ENCODE data around the gene CRIP2. TPM values are rescaled to one million over a fixed set of nuclear protein-coding genes. Genes with fewer than 3 reads are reported as not detected.

The CRIP2 gene
- total RNA-seq, 6 experiments from 2014 or later, result 6.9 to 22.4 (median 21.0) TPM

DNA sequence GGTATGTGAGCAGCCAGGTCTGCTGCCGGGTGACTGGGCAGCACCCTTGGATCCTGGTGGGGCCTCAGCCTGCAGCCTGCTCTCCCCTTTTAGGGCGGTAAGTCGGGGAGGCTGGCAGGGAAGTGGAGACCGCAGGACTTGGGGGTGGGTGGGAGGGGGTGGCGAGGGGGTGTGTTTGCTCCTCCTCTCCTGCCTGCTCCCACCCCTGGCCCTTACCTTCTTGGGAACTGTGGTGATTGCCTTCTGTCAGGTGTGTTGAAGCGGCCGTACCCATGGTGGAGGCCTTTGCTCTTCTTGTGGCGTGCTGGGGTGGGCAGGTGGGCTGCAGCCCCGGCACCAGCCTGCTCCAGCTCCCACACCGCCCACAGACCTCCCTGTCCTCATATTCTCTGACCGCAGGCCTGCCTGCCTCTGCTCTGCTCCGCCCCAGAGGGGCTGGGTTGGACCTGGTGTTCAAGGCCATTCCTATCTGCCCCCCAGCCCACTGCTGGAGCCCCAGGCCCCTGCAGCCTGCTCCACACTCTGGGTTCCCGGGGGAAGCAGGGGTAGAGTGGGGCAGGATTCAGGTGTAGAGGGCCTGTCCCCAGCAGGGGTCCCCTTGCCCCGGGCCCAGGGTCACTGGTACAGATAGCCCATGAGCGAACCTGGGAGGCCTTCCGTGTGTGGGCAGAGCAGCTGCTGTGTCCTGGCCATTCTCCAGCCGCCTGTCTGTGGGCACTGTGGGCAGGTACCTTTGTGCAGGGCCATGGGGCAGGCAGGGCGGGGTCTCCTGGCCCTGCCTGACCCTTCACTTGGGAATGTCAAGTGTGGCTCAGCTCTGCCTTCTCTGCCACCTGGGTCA is 21.6 kb downstream of the CRIP2 start:
- TF ChIP-seq, protein P1, sequence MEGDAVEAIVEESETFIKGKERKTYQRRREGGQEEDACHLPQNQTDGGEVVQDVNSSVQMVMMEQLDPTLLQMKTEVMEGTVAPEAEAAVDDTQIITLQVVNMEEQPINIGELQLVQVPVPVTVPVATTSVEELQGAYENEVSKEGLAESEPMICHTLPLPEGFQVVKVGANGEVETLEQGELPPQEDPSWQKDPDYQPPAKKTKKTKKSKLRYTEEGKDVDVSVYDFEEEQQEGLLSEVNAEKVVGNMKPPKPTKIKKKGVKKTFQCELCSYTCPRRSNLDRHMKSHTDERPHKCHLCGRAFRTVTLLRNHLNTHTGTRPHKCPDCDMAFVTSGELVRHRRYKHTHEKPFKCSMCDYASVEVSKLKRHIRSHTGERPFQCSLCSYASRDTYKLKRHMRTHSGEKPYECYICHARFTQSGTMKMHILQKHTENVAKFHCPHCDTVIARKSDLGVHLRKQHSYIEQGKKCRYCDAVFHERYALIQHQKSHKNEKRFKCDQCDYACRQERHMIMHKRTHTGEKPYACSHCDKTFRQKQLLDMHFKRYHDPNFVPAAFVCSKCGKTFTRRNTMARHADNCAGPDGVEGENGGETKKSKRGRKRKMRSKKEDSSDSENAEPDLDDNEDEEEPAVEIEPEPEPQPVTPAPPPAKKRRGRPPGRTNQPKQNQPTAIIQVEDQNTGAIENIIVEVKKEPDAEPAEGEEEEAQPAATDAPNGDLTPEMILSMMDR (IDR thresholded peaks at IDR 0.05), result no peak
- DNase-seq, result no peak
- H3K27me3 Mint-ChIP-seq (ENCODE audit: insufficient read depth), result peaks cover 1% of the 10 kb centered on the region
- H3K9me3 Mint-ChIP-seq, result no peaks in the 10 kb centered on the region
- peaks cover 5% of the 10 kb centered on the region; the same call in 1 of the 2 replicates for H3K4me1 Mint-ChIP-seq (ENCODE audit: low read depth)
- H3K27ac Mint-ChIP-seq, result no peak overlapping the region
- H3K36me3 Mint-ChIP-seq (ENCODE audit: low read depth), result no peaks in the 10 kb centered on the region
- H3K4me3 Mint-ChIP-seq, result no peak overlapping the region

DNA sequence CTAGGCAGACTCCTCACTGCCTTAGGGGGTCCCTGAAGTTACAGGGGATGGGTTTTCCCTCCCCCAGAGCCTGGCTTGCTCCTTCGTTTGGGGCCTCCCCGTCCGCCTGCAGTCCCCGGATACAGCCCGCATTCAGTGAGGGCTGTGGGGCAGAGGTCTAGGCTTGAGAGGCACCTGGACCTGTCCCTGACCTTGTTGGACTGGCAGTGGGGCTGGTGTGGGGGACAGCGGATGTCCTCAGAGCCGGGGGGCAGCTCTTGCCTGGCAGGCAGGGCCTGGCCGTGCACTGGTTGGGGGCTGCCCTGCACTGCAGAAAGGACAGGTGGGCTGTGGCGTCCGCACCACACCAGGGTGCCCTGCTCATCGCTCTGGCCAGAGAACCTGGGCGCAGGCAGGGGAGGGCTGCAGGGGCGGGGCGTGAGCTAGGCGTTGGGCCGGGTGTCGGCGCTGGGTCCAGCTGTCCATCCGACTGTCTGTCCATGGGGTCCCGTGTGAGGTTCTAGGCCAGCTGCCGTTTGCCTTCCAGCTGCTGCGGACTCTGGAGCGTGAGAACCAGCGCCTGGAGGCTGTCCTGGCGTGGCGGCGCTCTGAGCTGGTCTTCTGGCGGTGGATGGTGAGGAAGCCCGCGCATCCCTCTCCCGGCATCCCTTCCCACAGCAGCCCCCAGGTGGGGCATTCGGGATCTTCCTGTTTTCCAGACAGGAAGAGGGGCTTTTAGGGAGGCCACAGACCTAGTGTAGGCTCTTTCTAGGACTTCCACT is 22.4 kb downstream of the CRIP2 start:
- Mint-ChIP-seq H3K4me1 (ENCODE audit: low read depth) (peaks cover 1% of the 10 kb centered on the region; the same call in 1 of the 2 replicates), H3K9me3 (no peaks in the 10 kb centered on the region), H3K27ac (no peak overlapping the region), H3K27me3 (ENCODE audit: insufficient read depth) (no peaks in the 10 kb centered on the region; the same call in 1 of the 2 replicates), H3K4me3 (no peak overlapping the region), H3K36me3 (ENCODE audit: low read depth) (no peaks in the 10 kb centered on the region)
- TF ChIP-seq, protein P1 (IDR thresholded peaks at IDR 0.05), result no peak
- DNase-seq, result no peak

DNA sequence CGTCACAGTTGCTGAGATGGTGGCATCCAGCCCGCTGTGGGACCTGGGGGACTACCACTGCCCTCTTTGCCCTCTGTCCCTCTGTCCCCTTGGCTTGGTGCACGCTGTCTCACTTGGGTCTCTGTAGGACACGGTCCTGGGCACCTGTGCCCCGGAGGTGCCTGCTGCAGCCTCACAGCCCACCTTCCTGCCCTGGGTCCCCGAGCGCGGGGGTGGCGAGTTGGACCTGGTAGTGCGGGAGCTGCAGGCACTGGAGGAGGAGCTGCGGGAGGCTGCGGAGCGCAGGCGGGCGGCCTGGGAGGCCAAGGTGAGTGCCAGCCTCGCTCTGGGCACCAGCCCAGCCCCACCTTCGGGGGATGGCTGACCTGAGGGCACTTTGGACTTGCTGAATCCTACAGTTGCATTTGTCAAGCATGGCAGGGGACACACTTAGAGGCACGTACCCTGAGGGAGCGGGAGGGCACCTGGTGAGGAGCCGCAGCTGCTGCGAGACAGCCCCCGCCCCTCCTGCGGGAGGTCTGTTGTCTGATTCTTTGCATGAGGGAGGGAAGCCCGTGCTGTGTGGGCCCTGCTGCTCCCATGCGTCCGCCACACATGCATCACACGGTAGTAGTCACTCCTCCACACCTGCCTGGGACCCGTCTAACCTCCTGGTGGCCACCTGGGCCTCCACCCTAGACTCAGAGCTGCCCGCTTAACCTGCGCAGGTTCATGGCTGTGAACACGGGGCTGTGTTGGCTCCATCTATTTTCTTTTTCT is 23.2 kb downstream of the CRIP2 start:
- Mint-ChIP-seq H3K4me3 (no peak overlapping the region), H3K36me3 (ENCODE audit: low read depth) (no peaks in the 10 kb centered on the region), H3K27ac (no peak overlapping the region), H3K27me3 (ENCODE audit: insufficient read depth) (no peaks in the 10 kb centered on the region; the same call in 1 of the 2 replicates), H3K4me1 (ENCODE audit: low read depth) (no peaks in the 10 kb centered on the region), H3K9me3 (no peaks in the 10 kb centered on the region)
- no peak for DNase-seq
- TF ChIP-seq, protein P1 (IDR thresholded peaks at IDR 0.05), result no peak

DNA sequence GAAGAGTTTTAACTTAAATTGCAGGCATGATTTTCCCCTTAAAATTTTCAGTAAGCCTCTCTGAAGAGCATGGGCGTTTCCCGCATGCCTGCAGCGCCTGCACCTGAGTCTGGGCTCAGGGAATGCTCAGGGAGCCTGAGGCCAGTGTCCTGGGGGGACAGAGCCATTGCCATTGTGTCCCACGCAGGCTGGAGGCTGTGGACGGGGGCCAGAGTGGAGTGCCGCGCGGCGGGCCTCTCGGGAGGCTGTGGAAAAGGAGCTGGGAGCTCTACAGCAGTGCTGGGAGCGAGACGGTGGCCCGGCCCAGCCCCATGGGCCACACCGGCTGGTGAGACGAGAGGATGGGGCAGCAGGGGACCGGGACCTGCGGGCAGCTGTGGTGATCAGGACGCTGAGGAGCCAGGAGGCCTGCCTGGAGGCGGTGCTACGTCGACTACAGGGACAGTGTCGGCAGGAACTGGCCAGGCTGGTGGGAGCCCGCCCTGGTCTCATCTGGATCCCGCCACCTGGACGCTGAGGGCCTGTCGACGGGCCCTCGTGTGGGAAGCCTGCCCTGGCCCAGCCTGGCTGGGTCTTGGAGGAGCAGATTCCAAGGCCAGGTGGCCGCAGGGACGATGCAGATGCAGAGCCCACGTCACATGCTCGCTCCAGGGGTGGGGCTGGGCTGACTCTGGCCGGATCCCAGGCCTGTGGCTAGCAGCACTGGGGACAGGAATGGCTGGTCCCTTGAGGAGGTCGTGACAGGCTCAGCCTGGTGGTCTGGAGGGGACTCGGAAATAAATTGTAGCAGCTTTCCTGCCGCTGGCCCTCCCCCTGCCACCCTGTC is 24.0 kb downstream of the CRIP2 start:
- H3K27me3 Mint-ChIP-seq (ENCODE audit: insufficient read depth), result peaks cover 4% of the 10 kb centered on the region
- no peak overlapping the region for H3K4me3 Mint-ChIP-seq

More for the DNA sequence above, 24.0 kb downstream of the CRIP2 start:
- Mint-ChIP-seq H3K9me3 (no peaks in the 10 kb centered on the region), H3K4me1 (ENCODE audit: low read depth) (no peaks in the 10 kb centered on the region), H3K36me3 (ENCODE audit: low read depth) (no peaks in the 10 kb centered on the region), H3K27ac (no peak overlapping the region)
- no peak for DNase-seq
- TF ChIP-seq, protein P1 (IDR thresholded peaks at IDR 0.05), result no peak

Measured in HFFc6 (cell line).